Measurements from ENCODE around the gene ASTN1.

The ASTN1 gene

DNA sequence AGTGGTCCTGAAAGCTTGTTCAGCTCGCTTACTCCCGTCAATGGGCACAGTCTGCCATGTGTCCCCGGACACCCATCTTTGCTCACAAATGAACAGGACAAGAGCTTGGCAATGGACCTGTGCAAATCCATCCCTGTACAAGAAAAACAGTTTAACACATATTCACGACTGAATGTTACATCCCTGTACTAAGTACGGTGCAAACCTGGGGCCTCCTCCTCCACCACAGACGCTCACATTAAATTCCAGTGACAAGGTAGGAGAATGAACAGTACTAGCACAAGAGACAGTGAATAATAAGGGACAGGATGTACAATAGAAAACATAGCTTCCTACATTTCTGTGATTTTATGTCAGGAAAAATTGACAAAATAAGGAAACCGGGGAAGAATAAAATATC is 187.7 kb downstream of the ASTN1 start:
- DNase-seq = no peak

DNA sequence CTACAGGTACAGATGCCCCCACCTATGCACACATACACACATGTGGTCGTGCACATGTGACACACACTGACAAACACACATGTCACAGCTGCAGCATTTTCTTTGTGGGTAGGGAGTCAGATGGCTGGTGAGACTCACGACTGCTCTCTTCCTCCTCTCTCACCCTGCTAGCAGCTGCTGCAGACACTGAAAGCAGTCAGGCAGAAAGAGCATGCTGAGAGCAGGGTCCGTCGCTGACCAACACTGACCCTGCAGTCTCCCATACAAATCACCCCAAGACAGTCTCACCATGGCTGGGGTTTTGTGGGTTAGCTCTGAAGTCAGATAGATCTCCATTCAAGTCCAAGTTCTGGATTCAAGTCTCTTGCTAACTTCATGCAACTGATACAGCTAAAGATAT is 188.3 kb downstream of the ASTN1 start:
- no peak for DNase-seq

DNA sequence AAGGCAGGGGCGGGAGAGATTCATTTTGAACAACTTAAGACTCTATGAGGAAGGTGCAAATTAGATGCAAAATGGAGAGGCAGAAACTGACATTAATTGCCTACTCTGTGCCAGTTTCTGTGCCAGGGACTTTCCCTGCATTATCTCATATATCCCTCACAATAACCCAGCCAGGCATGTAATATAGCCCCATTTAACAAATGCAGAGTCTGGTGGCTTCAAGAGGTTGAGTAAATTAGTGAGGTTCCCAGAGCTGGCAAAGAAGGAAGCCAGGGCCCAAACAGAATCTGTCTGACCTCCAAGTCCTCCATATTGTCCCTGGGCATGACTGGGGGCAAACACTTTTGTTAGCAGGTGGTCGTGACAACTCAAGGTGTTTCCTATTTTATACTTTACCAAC is 199.8 kb downstream of the ASTN1 start:
- no peak for DNase-seq

DNA sequence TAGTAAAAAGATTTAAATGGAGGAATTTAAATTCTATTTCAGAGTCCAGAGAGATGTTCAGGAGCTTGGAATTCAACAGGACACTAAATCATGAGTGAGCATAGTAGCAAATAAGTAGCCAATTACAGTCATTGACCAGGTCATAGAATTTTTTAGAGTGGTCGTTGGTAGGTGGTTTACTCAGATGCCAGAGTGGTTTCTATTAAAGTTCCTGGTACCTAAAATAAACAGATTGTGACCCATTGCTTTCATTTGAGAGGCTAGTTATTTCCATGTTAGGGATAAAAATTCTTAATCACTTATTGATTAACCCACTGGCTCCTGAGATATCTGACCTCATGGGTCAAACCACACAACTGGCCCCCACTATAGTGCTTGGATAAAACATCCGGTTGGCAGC is 201.3 kb downstream of the ASTN1 start:
- no peak for DNase-seq

DNA sequence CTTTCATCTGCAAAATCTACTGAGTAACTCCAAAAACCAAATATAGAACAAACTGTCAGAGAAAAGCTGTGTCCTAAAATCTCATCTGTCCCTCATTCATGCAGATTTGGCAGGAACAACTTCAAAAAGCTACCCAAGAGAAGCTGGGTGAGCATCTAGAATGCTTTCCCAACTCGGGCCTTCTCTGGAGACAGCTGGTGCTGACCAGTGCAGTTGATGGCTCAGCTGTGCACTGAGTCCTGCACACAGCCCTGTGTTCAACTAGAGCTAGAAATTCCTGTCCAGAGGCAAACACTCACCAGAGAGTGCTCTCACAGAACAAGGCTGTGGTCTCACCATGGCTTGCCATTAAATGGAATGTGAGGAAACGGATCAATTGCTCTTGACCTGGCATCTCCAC is 202.8 kb downstream of the ASTN1 start:
- DNase-seq = no peak

DNA sequence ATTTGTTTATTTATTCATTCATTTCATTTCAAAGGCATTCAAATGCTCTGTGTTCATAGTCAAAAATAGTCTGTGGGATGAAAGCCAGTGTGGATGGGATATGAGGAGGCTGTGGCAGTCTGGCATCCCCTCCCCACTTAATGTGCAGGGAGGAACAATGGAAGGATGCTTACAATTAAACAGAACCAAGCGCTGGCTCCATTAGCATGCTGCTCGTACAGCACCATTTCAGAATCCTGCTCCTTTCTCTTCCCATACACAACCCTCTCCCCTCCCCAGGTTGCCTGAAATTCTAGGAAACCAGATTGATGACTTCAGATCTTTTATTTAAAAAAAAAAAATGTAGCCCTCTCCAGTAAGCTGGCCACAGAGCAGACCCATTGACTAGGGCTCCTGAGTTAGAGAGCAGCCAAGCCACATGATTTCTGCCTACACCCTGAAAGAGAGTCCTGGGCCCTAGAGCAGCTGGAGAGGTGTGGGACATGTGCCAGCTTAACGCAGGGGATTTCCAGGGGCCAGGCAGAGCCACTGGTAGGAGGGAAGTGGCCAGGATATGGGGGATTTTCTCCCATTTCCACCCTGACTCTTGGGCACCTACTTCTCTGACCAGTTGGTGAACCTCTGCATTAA is 205.2 kb downstream of the ASTN1 start:
- DNase-seq = no peak

DNA sequence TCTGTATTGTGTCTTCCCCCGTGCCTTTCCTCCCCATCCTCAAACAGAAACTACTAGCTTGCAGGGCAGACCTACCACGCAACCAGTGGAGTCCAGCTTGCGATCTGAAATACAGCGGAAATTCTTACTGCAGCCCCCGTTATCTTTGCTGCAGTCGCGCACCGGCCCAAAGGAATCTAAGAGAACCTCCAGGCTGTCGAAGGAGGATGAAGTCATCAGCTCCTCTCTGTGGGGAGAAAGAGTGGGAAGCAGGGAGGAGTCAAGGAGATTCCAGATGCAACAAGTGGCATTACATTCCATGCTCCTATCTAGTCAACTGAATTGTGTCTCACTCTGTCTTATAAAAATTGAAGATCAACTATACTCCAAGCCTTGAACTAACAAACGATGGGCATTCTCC is 206.9 kb downstream of the ASTN1 start:
- DNase-seq = no peak

DNA sequence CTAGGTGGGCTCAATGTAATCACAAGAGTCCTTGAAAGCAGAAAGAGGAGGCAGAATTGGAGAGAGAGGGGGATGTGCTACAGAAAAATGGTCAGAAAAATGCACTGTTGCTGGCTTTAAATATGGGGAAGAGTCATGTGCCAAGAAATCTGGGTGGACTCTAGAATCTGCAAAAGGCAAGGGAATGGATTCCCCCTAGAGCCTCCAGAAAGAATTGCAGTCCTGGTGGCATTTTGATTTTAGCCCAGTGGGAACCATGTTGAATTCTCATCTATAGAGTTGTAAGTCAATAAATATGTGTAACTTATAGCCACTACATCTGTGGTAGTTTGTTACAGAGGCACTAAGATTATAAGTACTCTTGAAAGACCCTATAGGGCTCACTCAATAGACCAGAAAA is 210.3 kb downstream of the ASTN1 start:
- no peak for DNase-seq

DNA sequence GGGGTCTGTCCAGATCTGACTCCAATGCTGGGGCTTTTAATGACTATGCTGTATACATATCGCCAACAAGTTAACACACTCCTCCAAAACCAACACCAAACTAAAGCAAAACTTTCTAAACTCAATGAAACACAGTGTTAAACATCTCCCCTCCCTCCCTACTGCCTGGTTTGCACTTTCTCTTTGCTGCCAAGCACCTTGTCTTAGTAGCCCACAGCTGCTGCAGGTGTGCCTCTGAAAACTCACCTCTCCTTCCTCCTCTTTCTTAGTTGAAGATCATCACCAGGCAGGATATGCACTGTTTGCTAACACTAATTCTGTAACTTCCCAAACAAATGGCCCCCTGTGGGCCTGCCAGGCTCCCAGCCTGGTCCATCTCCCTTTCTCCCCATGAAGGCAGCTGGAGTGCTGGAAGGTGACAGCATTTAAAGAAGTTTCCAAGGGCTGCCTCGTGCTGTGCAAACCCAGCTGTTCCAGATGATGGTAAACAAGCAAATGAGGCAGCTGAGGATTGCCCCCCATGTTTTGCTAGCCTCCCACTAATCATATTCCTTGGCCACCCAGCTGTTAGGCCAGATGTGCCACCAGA is 213.7 kb downstream of the ASTN1 start:
- no peak for DNase-seq

DNA sequence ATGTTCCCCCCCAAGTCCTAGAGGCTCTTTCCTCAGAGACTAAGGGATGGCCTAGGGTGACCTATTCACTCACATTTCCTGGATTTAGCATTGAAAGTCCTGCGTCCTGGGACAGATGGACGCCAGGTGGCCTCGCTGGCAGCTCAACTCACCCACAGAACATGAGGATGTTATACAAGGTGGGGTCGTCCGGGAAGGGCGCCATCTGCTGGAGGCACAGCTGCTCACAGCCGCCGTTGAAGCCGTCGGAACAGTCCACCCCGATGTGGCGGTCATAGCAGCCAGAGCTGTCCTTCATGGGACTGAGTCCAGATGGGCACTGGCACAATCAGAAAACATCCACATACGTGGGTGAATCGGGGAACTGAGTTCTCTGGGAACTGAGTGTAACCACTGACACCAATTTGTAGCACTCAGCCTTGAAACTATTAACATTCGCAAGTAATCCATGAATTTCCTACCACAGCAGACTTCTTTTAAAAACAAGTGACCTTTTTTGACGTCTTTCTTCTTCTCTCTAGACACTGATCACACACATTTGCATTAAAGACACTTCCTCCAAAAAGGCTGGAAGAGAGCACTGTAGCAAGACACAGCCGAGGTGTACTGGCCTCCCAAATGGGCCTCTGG is 215.4 kb downstream of the ASTN1 start:
- peak; percentile 1 to 29 for DNase-seq

DNA sequence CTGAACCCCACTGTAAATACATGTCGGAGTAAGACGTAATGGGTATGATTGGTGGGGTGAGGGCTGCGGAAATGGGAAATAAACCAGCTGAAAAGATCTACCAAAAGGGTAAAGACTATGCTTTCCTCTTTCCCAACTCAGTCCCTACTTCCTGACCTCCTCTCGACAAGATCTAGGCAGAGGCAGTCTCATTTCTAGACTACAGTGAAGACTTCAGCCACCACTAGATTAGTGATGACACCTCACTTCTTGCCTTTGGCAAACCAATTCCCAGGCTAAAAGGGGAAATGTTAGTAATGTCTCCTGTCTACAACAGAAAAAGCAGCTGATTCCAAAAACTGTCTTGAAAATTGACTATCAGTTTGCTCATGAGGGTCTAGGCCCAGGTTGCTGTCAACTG is 219.9 kb downstream of the ASTN1 start:
- DNase-seq = no peak

DNA sequence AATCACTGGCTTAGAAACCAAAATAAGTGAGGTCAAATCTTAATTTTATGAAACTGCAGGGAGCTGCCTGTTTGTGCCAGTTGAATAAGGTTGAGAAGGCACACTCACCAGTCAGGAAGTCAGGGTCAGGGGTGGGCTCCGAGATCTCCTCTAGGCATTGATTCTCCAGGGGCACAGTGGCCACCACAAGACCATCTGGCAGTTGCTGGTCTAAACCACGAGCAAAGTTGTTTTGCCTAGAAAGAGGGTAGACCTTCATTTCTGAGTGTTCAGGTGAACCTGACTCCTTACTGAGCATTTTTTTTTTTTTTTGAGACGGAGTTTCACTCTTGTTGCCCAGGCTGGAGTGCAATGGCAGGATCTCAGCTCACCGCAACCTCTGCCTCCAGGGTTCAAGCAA is 220.7 kb downstream of the ASTN1 start:
- DNase-seq = no peak

DNA sequence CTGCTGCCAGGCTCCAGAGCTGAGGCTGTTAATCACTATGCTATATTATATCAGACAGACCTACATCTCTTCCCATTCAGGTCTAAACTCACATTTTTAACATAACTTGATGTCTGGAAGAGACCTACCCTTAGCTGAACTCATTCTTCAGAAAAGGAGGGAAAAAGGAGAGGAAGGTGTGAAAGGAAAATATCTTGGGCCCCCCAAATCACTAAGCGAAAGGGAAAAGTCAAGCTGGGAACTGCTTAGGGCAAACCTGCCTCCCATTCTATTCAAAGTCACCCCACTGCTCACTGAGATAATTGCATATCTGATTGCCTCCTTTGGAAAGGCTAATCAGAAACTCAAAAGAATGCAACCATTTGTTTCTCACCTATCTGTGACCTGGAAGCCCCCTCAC is 222.2 kb downstream of the ASTN1 start:
- no peak for DNase-seq

DNA sequence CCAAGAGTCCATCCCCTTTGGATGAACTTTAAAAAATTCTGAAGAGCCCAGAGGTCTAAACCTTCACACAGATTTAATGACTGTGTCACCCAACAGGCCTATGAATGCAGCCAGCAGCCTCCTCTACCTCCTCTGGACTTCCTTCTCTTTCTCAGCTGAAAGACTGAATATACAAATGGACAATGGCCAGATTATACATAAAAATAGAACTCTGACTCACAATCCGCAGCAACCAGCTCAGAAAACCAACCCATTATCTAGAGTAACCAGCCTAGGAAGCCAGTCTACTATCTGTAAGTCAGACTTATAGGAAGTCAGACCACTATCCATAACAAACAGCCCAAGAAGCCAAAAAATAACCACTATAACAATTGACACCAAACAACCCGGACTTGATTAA is 224.5 kb downstream of the ASTN1 start:
- no peak for DNase-seq

DNA sequence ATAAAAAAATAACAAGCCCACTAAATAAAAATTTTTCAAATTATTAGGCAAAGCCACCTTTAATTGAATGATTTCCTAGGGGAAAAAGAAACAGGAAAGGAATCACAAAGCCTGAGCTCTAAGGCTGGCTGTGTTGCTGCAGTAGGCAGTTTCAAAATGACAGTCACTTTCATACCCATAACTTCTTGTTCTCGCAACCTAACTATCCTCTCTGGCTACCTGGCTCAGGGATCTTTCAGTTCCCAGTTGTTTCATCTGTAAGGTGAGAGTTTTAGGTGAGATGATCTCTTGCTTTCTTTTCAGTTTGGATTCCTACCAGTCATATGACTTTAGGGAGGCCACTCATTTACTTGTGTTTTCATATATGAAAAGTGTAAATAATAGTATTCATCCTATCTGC is 226.1 kb downstream of the ASTN1 start:
- no peak for DNase-seq

DNA sequence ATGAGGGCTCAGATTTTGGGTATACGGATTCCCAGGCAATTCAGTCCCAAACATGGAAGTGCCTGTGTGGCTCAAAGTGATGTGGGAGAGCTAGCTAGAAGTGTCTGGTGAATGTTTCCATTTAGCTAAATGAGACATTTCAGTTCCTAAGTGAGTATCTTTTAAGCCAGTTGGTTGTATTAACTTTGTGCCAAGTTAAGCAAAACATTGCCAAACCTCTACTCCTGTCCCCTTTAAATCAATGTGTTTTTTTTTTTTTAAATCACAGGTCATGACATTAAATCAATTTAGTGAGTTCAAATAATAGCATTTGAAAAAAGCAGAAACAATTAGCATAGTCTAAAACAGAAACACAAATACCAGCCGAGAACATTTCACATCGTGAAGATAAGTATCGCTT is 230.1 kb downstream of the ASTN1 start:
- no peak for DNase-seq

DNA sequence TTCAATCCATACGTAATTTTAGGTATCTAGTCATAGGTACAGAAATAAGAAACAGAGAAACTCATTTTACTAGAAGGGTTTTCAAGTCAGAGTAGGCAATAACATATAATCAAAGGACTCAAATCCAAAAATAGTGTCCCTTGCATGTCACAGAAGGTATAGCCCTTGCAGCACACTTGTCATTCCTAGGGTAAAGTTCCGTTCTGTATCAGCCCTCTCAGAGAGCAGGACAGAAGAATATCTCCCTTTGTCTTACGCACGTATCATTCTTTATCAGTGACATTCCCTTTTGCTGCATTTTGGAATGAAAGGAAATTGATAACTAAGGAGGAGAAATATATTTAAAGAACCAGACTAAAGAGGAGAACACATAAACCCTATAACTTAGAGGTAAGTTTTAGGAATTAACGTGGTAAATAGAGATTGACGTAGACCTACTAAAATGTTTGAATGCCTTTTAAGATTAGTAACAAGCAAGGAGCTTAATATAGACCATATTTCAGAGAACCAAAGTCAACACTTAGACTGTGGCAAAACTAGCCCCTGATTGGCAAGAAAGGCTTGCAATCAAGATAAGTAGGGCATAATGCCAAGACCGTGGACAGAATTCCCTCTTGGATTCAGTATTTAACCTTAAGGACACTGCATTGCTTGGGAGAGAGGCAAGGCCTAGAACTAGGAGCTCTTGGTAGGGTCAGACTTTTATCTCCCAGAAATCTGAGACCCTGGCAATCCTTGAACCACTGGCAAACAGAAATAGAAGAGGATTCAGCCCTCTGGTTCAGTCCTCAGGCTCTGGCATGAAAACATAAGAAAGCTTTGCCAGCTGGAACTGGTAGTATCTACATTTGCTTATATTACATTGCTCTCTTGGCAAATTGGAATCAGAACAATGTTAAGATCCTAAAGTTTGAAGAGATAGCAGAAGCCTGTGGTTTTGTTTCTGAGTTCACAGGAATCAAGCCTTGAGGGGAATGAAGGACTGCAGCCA is 232.1 kb downstream of the ASTN1 start:
- no peak for DNase-seq

DNA sequence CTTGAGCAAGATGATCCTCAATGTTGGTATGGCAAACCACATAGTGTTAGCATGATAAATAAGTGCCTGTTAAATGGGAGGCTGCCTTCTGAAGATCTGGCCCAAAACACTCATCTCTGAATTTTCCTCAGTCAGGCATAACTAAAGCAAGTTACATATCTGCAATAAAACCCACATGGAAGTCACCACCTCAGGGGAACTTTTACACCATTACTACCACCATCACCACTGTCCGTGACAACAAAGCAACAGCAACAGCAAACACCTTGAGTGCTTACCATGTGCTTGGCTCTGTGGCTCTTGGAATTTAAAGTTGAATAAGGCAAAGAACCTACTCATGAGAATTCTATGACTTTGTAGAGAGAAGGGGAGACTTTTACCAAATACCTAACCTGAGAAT is 233.0 kb downstream of the ASTN1 start:
- DNase-seq = no peak

DNA sequence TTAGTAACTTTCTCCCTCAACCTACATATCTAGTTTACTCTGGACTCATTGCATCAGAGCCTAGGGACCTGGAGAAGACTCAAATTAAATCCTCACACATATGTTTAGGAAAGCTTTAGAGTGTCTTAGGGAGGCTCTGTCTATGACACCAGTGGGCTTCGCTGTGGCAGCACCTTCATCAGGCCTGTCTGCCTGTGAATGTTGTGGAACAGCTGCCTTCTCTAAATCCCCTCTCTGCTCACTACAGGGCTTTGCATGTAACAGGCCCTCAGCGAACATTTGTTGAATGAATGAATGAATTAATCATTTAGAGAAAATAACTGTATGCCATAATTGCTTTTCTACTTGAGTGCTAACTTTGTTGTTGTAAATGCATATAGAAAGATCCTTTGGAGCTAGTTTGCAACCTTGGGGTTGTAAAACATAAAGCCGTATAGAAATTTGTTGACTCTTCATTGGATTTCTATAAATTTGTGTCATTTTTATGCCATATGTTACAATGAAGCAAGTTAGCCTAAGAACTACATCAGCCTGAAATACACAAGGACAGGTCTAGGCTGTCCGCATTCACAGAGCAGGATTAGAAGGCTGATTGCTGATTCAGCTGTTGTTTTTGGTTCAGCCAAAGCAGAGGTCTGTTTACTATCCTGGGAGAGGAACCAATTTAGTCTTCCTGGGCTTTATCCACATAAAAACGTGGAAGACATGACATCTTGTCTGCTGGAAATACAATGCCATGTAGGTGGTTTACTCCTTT is 238.0 kb downstream of the ASTN1 start:
- DNase-seq = no peak

DNA sequence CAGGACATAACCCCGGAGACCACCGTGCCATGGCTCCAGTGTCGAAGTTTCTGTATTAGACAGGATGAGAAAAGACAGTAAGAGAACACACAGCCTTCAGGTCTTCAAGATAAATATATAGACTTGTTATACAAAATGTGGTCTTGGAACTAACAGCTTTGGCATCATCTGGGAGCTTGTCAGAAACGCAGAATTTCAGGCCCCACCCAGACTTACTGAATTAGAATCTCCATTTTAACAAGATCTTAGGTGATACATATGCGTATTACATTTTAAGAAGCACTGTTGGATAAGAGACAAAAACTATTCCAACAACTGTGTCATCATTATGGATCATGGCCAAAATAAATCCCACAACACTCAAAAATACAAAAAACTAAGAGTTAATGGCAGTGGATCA is 239.3 kb downstream of the ASTN1 start:
- no peak for DNase-seq

DNA sequence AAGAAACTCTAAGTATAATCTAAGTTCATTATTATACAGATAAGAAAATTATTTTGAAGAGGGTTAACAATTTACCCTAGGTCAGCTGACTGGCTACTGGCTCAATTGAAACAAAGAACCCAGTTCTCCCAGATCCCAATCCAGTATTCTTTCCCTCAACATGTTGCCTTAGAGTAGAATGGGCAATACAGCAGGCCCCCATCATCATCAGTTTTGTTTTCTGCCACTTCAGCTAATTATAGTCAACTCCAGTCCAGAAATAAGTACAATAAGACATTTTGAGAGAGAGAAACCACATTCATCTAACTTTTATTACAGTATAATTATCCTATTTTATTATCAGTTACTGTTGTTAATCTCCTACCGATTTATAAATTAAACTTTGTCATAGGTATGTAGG is 241.2 kb downstream of the ASTN1 start:
- DNase-seq = no peak
